ENCODE results near the gene NME1. TPM values are rescaled to one million over a fixed set of nuclear protein-coding genes. Genes with fewer than 3 reads are reported as not detected.

Gene NME1
- total and polyA plus RNA-seq, 10 of the 15 experiments (the other 5 are each of a cell fraction or from before 2014, with no cell fraction given): 273 to 1,362 (median 455) TPM

DNA sequence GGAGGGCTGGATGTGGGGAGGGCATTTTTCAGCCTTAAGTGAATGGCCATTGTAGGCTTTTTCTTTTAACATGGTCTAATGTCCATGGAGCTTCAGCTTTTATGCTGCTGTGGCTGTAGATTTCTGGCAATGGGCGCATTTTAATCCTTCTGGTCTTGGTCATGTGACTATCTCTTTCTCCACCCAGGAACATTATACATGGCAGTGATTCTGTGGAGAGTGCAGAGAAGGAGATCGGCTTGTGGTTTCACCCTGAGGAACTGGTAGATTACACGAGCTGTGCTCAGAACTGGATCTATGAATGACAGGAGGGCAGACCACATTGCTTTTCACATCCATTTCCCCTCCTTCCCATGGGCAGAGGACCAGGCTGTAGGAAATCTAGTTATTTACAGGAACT is 8.2 kb downstream of the NME1 start (continued):
- TF ChIP-seq, protein P1, sequence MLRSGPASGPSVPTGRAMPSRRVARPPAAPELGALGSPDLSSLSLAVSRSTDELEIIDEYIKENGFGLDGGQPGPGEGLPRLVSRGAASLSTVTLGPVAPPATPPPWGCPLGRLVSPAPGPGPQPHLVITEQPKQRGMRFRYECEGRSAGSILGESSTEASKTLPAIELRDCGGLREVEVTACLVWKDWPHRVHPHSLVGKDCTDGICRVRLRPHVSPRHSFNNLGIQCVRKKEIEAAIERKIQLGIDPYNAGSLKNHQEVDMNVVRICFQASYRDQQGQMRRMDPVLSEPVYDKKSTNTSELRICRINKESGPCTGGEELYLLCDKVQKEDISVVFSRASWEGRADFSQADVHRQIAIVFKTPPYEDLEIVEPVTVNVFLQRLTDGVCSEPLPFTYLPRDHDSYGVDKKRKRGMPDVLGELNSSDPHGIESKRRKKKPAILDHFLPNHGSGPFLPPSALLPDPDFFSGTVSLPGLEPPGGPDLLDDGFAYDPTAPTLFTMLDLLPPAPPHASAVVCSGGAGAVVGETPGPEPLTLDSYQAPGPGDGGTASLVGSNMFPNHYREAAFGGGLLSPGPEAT (IDR thresholded peaks at IDR 0.05; ENCODE audit: low read depth): no peak
- no peak for TF ChIP-seq NRF1 (conservative IDR thresholded peaks at IDR 0.05; ENCODE audit: low read depth, low read length)
- TF ChIP-seq STAT1 (conservative IDR thresholded peaks at IDR 0.05): no peak
- TF ChIP-seq LARP7 (IDR thresholded peaks at IDR 0.05): no peak
- TF ChIP-seq RAD51 (IDR thresholded peaks at IDR 0.05): no peak
- TF ChIP-seq TCF12 (IDR thresholded peaks at IDR 0.05; ENCODE audit: low read depth, low read length): no peak
- TF ChIP-seq RUNX3 (IDR thresholded peaks at IDR 0.05; ENCODE audit: low read length): no peak

DNA sequence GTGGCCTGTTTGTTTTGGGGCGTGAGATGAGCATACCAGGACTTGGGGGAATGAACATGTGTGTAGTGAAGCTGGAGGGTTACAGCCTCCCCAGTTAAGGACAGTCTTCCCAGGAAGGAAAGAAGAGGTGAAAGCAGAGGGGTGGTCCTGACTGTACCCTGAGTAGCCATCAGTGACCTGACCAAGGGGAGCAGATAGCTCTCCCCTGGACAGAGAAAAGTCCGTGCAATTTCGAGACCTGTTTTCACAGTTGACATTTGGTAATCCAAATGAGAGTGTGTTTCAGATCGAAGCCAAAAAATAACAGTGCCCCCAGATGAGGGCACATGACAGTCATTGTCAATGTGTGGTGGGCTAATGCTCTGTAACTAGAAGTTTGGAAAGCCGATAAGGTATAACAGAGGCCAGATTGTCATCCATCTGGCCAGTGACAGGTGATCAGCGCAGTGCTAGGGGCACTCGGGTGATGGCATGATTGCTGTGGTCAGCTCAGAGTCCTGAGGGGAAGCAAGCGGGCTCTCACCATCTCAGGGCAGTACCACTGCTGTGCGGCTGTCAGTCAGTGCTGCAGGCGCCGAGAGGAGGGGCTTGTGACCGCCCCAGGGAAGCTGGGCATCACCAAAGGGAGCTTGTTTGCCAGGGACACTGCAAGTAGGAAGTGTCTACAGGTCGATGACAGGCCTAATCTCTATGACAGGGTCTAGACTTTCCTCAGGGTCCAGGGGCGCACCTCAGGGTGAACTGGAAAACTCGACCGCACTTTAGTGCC is 11.7 kb downstream of the NME1 start:
- ChIA-PET CTCF (interaction anchor here (1.3 to 5.8 kb wide), 2 partner anchors 11 to 132 kb away, joined by 4 to 35 read pairs; partner anchors contain the start of gene NME1), SMC1A (ENCODE audit: uncharacterized antibody, unreplicated experiment) (interaction anchor here (1.2 to 1.3 kb wide), 2 partner anchors 12 to 133 kb away, joined by 4 read pairs; partner anchors contain the start of gene NME1), RAD21 (ENCODE audit: unreplicated experiment) (interaction anchor here (0.6 to 1.8 kb wide), 7 partner anchors 9 to 164 kb away, joined by 3 to 5 read pairs (median 4); no protein-coding TSS in a partner anchor), POLR2A (interaction anchor here (0.7 to 1.5 kb wide), 2 partner anchors 23 to 44 kb away, joined by 5 read pairs; partner anchors contain the start of gene SPAG9)
- H2AFZ ChIP-seq (ENCODE audit: control insufficient read depth, low read depth, low read length): peak overlapping the region; percentile 1
- TF ChIP-seq NR2C1 (IDR thresholded peaks at IDR 0.05): no peak
- no peak for TF ChIP-seq TAF1 (IDR thresholded peaks at IDR 0.05; ENCODE audit: borderline replicate concordance, low read depth, low read length)
- TF ChIP-seq, protein P2, sequence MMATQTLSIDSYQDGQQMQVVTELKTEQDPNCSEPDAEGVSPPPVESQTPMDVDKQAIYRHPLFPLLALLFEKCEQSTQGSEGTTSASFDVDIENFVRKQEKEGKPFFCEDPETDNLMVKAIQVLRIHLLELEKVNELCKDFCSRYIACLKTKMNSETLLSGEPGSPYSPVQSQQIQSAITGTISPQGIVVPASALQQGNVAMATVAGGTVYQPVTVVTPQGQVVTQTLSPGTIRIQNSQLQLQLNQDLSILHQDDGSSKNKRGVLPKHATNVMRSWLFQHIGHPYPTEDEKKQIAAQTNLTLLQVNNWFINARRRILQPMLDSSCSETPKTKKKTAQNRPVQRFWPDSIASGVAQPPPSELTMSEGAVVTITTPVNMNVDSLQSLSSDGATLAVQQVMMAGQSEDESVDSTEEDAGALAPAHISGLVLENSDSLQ (IDR thresholded peaks at IDR 0.05): 0 out of 2 replicates have a peak, but pooled peaks have one; percentile 10
- TF ChIP-seq POU2F2 (IDR thresholded peaks at IDR 0.05; ENCODE audit: borderline replicate concordance, low read depth, low read length): no peak
- no peak for TF ChIP-seq SIX5 (IDR thresholded peaks at IDR 0.05; ENCODE audit: low read depth, low read length, severe bottlenecking)
- no peak for TF ChIP-seq ZSCAN29 (IDR thresholded peaks at IDR 0.05)
- TF ChIP-seq BCL11A (IDR thresholded peaks at IDR 0.05; ENCODE audit: low read depth, low read length): no peak
- no peak for TF ChIP-seq EGR1 (IDR thresholded peaks at IDR 0.05; ENCODE audit: borderline replicate concordance in 1 of 2, low read depth in 2 of 2, low read length in 2 of 2)
- peak overlapping the region; percentile 96; the same call in 1 of the 2 replicates for H3K4me3 ChIP-seq
- 65% methylated on average over 16 of the region's 16 CpGs for WGBS (ENCODE audit: insufficient coverage, insufficient replicate concordance, low lambda C conversion rate, missing lambda C conversion rate)
- H3K9ac ChIP-seq (ENCODE audit: control insufficient read depth, insufficient read depth, low read length): peak overlapping the region; percentile 93; the same call in 1 of the 2 replicates
- intact Hi-C loops (cut with micrococcal nuclease; ENCODE audit: unreplicated experiment) (loop anchor here (5.0 kb wide), 1 partner anchor 97 kb away; the partner anchor contains the start of genes MBTD1 and UTP18), in situ Hi-C loops (cut with MboI) (loop anchor here (10.0 kb wide), 1 partner anchor 60 kb away; no protein-coding TSS in a partner anchor)
- H3K4me1 ChIP-seq (ENCODE audit: control insufficient read depth, insufficient read depth, low read length): peaks cover 12% of the 10 kb centered on the region
- H3K27ac ChIP-seq (ENCODE audit: control insufficient read depth, insufficient read depth): no peak overlapping the region
- ATAC-seq (no peak), DNase-seq (ENCODE audit: low read depth, low spot score) (no peak), FAIRE-seq (no peak)
- H3K27me3 ChIP-seq (replicated peaks in 1 of 2; ENCODE audit: control insufficient read depth in 2 of 2, insufficient read depth in 2 of 2, low read length in 1 of 2): no peaks in the 10 kb centered on the region
- H3K79me2 ChIP-seq (ENCODE audit: control insufficient read depth, insufficient read depth, low read length): peaks cover 25% of the 10 kb centered on the region
- BruUV-seq (replicated peaks): no TSS peak
- no peaks in the 10 kb centered on the region for H4K20me1 ChIP-seq (ENCODE audit: control insufficient read depth, insufficient read depth)
- no peaks in the 10 kb centered on the region for H3K9me3 ChIP-seq (replicated peaks; ENCODE audit: control insufficient read depth, insufficient read depth, low read length)
- H3K36me3 ChIP-seq (ENCODE audit: control insufficient read depth in 2 of 2, insufficient read depth in 2 of 2, low read length in 1 of 2): peaks cover 8 to 25% of the 10 kb centered on the region in 2 experiments
- peak overlapping the region; percentile 99 for H3K4me2 ChIP-seq (ENCODE audit: control insufficient read depth, insufficient read depth)

Data from GM12878 (cell line).